HepG2 (cell line): ENCODE measurements around the gene CFD.

Experiments
- ATF2 ChIP-seq: sonication (generic); formaldehyde crosslinking; IDR thresholded peaks from 2 replicates; pipeline ENCODE4 v1.4.0; 2020; ENCODE audit warnings: missing genetic modification reagents
- ELK4 ChIP-seq: sonication (generic); formaldehyde crosslinking; IDR thresholded peaks from 2 replicates; pipeline ENCODE4 v1.9.0; 2021; ENCODE audit warnings: missing genetic modification reagents, borderline replicate concordance
- PRPF4 ChIP-seq: fragments of 200-400 bp; formaldehyde crosslinking; IDR thresholded peaks from 2 replicates; pipeline ENCODE4 v1.6.1; 2016; ENCODE audit warnings: low read length, low read depth; ENCODE audit not compliant: poor library complexity, severe bottlenecking
- SRF ChIP-seq: IDR thresholded peaks from 2 replicates; pipeline ENCODE4 v1.6.1; 2011; ENCODE audit warnings: mild to moderate bottlenecking, low read depth, low read length, moderate library complexity
- YEATS2 ChIP-seq: sonication (generic); formaldehyde crosslinking; IDR thresholded peaks from 2 replicates; pipeline ENCODE4 v1.4.0; 2020; ENCODE audit warnings: missing genetic modification reagents, borderline replicate concordance
- ZNF263 ChIP-seq: sonication (generic); formaldehyde crosslinking; IDR thresholded peaks from 2 replicates; pipeline ENCODE4 v1.4.0; 2020; ENCODE audit warnings: missing genetic modification reagents
- ZSCAN12 ChIP-seq: sonication (generic); formaldehyde crosslinking; IDR thresholded peaks from 2 replicates; pipeline ENCODE4 v1.9.0; 2021; ENCODE audit warnings: mild to moderate bottlenecking, missing genetic modification reagents
- TF ChIP-seq, protein P1 (sequence below): sonication (generic); formaldehyde crosslinking; IDR thresholded peaks from 2 replicates; pipeline ENCODE4 v1.5.0; 2020; ENCODE audit warnings: mild to moderate bottlenecking, missing genetic modification reagents, moderate library complexity
- TF ChIP-seq, protein P2 (sequence below): sonication (generic); formaldehyde crosslinking; IDR thresholded peaks from 2 replicates; pipeline ENCODE4 v1.4.0; 2020; ENCODE audit warnings: mild to moderate bottlenecking, missing genetic modification reagents, borderline replicate concordance
- TF ChIP-seq, protein P3 (sequence below): IDR thresholded peaks from 2 replicates; pipeline ENCODE4 v1.6.1; 2016; ENCODE audit warnings: low read depth, control low read depth

- TF ChIP-seq PRPF4 (no peak), ATF2 (CRISPR knock-in tag) (no peak), ZSCAN12 (CRISPR knock-in tag) (no peak), ELK4 (CRISPR knock-in tag) (no peak), YEATS2 (no peak), SRF (no peak), ZNF263 (no peak)
- TF ChIP-seq, protein P1, sequence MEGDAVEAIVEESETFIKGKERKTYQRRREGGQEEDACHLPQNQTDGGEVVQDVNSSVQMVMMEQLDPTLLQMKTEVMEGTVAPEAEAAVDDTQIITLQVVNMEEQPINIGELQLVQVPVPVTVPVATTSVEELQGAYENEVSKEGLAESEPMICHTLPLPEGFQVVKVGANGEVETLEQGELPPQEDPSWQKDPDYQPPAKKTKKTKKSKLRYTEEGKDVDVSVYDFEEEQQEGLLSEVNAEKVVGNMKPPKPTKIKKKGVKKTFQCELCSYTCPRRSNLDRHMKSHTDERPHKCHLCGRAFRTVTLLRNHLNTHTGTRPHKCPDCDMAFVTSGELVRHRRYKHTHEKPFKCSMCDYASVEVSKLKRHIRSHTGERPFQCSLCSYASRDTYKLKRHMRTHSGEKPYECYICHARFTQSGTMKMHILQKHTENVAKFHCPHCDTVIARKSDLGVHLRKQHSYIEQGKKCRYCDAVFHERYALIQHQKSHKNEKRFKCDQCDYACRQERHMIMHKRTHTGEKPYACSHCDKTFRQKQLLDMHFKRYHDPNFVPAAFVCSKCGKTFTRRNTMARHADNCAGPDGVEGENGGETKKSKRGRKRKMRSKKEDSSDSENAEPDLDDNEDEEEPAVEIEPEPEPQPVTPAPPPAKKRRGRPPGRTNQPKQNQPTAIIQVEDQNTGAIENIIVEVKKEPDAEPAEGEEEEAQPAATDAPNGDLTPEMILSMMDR (CRISPR knock-in tag): no peak
- TF ChIP-seq, protein P2, sequence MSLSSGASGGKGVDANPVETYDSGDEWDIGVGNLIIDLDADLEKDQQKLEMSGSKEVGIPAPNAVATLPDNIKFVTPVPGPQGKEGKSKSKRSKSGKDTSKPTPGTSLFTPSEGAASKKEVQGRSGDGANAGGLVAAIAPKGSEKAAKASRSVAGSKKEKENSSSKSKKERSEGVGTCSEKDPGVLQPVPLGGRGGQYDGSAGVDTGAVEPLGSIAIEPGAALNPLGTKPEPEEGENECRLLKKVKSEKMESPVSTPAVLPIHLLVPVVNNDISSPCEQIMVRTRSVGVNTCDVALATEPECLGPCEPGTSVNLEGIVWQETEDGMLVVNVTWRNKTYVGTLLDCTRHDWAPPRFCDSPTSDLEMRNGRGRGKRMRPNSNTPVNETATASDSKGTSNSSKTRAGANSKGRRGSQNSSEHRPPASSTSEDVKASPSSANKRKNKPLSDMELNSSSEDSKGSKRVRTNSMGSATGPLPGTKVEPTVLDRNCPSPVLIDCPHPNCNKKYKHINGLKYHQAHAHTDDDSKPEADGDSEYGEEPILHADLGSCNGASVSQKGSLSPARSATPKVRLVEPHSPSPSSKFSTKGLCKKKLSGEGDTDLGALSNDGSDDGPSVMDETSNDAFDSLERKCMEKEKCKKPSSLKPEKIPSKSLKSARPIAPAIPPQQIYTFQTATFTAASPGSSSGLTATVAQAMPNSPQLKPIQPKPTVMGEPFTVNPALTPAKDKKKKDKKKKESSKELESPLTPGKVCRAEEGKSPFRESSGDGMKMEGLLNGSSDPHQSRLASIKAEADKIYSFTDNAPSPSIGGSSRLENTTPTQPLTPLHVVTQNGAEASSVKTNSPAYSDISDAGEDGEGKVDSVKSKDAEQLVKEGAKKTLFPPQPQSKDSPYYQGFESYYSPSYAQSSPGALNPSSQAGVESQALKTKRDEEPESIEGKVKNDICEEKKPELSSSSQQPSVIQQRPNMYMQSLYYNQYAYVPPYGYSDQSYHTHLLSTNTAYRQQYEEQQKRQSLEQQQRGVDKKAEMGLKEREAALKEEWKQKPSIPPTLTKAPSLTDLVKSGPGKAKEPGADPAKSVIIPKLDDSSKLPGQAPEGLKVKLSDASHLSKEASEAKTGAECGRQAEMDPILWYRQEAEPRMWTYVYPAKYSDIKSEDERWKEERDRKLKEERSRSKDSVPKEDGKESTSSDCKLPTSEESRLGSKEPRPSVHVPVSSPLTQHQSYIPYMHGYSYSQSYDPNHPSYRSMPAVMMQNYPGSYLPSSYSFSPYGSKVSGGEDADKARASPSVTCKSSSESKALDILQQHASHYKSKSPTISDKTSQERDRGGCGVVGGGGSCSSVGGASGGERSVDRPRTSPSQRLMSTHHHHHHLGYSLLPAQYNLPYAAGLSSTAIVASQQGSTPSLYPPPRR (CRISPR knock-in tag): no peak
- TF ChIP-seq, protein P3, sequence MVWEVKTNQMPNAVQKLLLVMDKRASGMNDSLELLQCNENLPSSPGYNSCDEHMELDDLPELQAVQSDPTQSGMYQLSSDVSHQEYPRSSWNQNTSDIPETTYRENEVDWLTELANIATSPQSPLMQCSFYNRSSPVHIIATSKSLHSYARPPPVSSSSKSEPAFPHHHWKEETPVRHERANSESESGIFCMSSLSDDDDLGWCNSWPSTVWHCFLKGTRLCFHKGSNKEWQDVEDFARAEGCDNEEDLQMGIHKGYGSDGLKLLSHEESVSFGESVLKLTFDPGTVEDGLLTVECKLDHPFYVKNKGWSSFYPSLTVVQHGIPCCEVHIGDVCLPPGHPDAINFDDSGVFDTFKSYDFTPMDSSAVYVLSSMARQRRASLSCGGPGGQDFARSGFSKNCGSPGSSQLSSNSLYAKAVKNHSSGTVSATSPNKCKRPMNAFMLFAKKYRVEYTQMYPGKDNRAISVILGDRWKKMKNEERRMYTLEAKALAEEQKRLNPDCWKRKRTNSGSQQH (CRISPR knock-in tag): no peak
Observed at GRCh38 chr19:827710-828321, 31.6 kb upstream of the CFD start, which contains the start of gene AZU1.
